ENCODE results near the gene OSR1.

DNA sequence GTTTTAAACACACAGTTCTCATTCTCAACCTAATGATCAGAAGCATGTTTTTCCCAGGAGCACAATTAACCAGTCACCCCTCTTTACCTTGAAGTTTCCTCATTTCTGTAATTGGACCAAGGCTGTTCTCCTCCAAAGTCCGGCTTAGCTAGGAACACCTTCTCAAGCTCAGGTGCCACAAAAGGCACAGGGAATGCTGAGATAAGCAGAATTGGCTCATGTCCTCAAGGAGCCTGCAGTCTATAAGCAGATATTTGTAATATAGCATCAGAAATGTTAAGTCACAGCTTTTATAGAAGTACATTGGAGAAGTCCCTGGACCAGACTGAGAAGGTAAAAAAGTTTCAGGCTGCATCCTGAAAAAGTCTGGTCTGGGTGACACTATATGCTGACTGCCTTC, 20.7 kb downstream of the OSR1 start:
- TF ChIP-seq, protein P1, sequence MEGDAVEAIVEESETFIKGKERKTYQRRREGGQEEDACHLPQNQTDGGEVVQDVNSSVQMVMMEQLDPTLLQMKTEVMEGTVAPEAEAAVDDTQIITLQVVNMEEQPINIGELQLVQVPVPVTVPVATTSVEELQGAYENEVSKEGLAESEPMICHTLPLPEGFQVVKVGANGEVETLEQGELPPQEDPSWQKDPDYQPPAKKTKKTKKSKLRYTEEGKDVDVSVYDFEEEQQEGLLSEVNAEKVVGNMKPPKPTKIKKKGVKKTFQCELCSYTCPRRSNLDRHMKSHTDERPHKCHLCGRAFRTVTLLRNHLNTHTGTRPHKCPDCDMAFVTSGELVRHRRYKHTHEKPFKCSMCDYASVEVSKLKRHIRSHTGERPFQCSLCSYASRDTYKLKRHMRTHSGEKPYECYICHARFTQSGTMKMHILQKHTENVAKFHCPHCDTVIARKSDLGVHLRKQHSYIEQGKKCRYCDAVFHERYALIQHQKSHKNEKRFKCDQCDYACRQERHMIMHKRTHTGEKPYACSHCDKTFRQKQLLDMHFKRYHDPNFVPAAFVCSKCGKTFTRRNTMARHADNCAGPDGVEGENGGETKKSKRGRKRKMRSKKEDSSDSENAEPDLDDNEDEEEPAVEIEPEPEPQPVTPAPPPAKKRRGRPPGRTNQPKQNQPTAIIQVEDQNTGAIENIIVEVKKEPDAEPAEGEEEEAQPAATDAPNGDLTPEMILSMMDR (conservative IDR thresholded peaks at IDR 0.05 in 1 of 2, IDR thresholded peaks at IDR 0.05 in 1 of 2; ENCODE audit: low read depth in 1 of 2, low read length in 2 of 2): no peak
- no peak for TF ChIP-seq EZH2 (IDR thresholded peaks at IDR 0.05; ENCODE audit: low read length, missing control alignments)
